GM18507 (cell line): ENCODE measurements around the gene FAM180A.
"Not testable (repeated sequence)": the region's sequence is repeated elsewhere in the genome, so short reads cannot be mapped to it uniquely, and the experiment has no call there.

Experiments
- DNase-seq: peaks from one replicate; pipeline ENCODE4 v3.0.0; 2011; ENCODE audit warnings: low read depth; ENCODE audit not compliant: insufficient read length; ENCODE audit errors: extremely low spot score
- FAIRE-seq: peaks from 2 replicates; lab custom pipeline; 2011; peaks lifted over from hg19 to GRCh38; lab: Jason Lieb, UNC

Gene FAM180A

GRCh38 chr7:135748770-135749169 is at the start of gene FAM180A:
TSS of gene FAM180A (minus strand) at chr7:135748813. CDS start at chr7:135748580, 233 bp downstream.
- FAIRE-seq, result no peak
- no peak for DNase-seq

GRCh38 chr7:135798095-135798494 is 49.5 kb upstream of the FAM180A start:
- DNase-seq (no peak), FAIRE-seq (no peak)

- no peak for FAIRE-seq
- DNase-seq, result no peak
Observed at GRCh38 chr7:135795846-135796570, 47.4 kb upstream of the FAM180A start.

GRCh38 chr7:135793841-135794240 is 45.2 kb upstream of the FAM180A start:
- FAIRE-seq (no peak), DNase-seq (no peak)

- DNase-seq, result no peak
- FAIRE-seq, result no peak
Observed at GRCh38 chr7:135792866-135793265, 44.3 kb upstream of the FAM180A start.

GRCh38 chr7:135792363-135792668 is 43.7 kb upstream of the FAM180A start:
- FAIRE-seq (no peak), DNase-seq (no peak)

GRCh38 chr7:135791543-135792362 is 43.1 kb upstream of the FAM180A start:
- no peak for FAIRE-seq
- DNase-seq, result no peak

- FAIRE-seq (no peak), DNase-seq (no peak)
Observed at GRCh38 chr7:135790371-135790977, 41.9 kb upstream of the FAM180A start.

- DNase-seq (no peak), FAIRE-seq (no peak)
Observed at GRCh38 chr7:135789956-135790355, 41.3 kb upstream of the FAM180A start.

- no peak for DNase-seq
- FAIRE-seq, result no peak
Observed at GRCh38 chr7:135789431-135789830, 40.8 kb upstream of the FAM180A start.

- DNase-seq (no peak), FAIRE-seq (no peak)
Observed at GRCh38 chr7:135786911-135787310, 38.3 kb upstream of the FAM180A start.

GRCh38 chr7:135785065-135785464 is 36.5 kb upstream of the FAM180A start:
- no peak for DNase-seq
- no peak for FAIRE-seq

- DNase-seq, result no peak
- FAIRE-seq, result no peak
Observed at GRCh38 chr7:135784013-135784412, 35.4 kb upstream of the FAM180A start.

- no peak for FAIRE-seq
Observed at GRCh38 chr7:135782801-135783200, 34.2 kb upstream of the FAM180A start.

GRCh38 chr7:135782377-135782776 is 33.8 kb upstream of the FAM180A start:
- no peak for DNase-seq
- FAIRE-seq, result no peak

More at GRCh38 chr7:135782801-135783200, 34.2 kb upstream of the FAM180A start:
- DNase-seq, result no peak

GRCh38 chr7:135777626-135778398 is 29.2 kb upstream of the FAM180A start:
- DNase-seq, result no peak
- FAIRE-seq, result no peak

GRCh38 chr7:135775915-135776314 is 27.3 kb upstream of the FAM180A start:
- not testable (repeated sequence) for FAIRE-seq, DNase-seq

GRCh38 chr7:135775230-135775629 is 26.6 kb upstream of the FAM180A start:
- no peak for FAIRE-seq
- DNase-seq, result no peak

- FAIRE-seq (no peak), DNase-seq (no peak)
Observed at GRCh38 chr7:135774284-135774683, 25.7 kb upstream of the FAM180A start.

GRCh38 chr7:135773464-135773863 is 24.9 kb upstream of the FAM180A start:
- FAIRE-seq (no peak), DNase-seq (no peak)
